Spinal cord (tissue), 10 donors: ENCODE measurements around the gene DNAJC5. TPM values are rescaled to one million over a fixed set of nuclear protein-coding genes. Genes with fewer than 3 reads are reported as not detected.
"Not testable (repeated sequence)": the region's sequence is repeated elsewhere in the genome, so short reads cannot be mapped to it uniquely, and the experiment has no call there.

Experiments
- DNase-seq, 6 donors: peaks; one replicate each; pipeline versions ENCODE4 v3.0.0 to v3.0.0-alpha.2; 2013 to 2015; ENCODE audit warnings: low spot score in 6 of 6, low read depth in 4 of 6
- H3K27ac ChIP-seq: one replicate; pipeline ENCODE4 v1.5.1; 2013; ENCODE audit warnings: low read depth, low read length, control low read depth
- H3K27me3 ChIP-seq: one replicate; pipeline ENCODE4 v1.6.1; 2013; ENCODE audit warnings: low read length; ENCODE audit not compliant: control insufficient read depth, insufficient read depth
- H3K36me3 ChIP-seq: one replicate; pipeline ENCODE4 v1.6.1; 2013; ENCODE audit warnings: low read length; ENCODE audit not compliant: control insufficient read depth, insufficient read depth
- H3K4me1 ChIP-seq: one replicate; pipeline ENCODE4 v1.6.1; 2013; ENCODE audit warnings: low read length; ENCODE audit not compliant: control insufficient read depth, insufficient read depth
- H3K4me3 ChIP-seq: one replicate; pipeline ENCODE4 v1.5.1; 2013; ENCODE audit warnings: low read depth, low read length, control low read depth
- H3K9me3 ChIP-seq: one replicate; pipeline ENCODE4 v1.6.1; 2013; ENCODE audit warnings: low read length; ENCODE audit not compliant: control insufficient read depth, insufficient read depth
- WGBS: methylation state at CpG from one replicate; pipeline ENCODE4 v1.1.5; 2013; ENCODE audit warnings: missing lambda C conversion rate; ENCODE audit not compliant: insufficient coverage; 5-methylcytosine and 5-hydroxymethylcytosine counted together
- polyA plus RNA-seq, 2 donors: library from polyadenylated mRNA; unstranded; fragments of 120-200 nt; gene quantifications; one replicate each; pipeline ENCODE4 v1.2.1, GENCODE V29; 2013; ENCODE audit not compliant: insufficient read length in 2 of 2
- total RNA-seq, 2 donors: library from RNA; depleted of rRNA in 1 of 2; stranded (reverse); fragments of 120-200 nt in 1 of 2; fragments of >200 nt in 1 of 2; gene quantifications; one replicate each; pipeline versions ENCODE4 v1.2.3 to v1.2.4, GENCODE V29; 2013 to 2014
- donor health status: healthy.

Gene DNAJC5
- total and polyA plus RNA-seq, 4 donors: 59.4 to 112 (median 94.8) TPM

DNA sequence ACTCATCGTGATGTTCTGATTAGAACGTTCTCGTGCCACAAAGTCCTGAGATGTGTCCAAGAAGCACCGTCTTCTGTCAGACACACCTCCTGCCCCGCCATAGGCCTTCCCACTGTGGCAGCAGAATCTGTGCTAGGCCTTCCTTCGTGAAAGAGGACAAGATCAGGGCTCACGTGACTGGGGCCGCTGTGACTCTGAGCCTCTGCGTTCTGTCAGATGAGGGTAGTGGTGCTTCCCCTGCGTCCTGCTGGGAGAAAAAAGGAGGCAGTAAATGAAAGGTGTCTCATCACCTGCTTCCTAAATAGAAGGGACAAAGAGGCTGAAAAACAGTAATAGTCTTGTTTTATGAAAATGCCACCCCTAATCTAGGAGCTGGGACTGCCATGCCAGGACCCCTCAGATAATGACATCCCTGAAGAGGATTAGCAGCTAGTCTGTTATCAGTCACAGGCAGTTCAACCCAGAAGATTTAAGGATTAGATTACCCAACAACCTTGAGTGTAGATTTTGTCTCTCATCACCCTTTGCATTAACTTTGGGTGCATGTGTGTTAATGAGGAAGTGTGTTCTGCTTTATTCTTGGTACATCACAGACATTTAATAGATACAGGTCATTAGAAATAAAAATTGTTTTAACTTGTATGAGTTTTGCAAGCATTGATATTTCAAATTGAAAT is 4.1 kb downstream of the DNAJC5 start:
- Histone ChIP-seq H3K4me3 (no peak overlapping the region), H3K36me3 (peaks cover 4% of the 10 kb centered on the region), H3K27me3 (no peaks in the 10 kb centered on the region), H3K9me3 (no peaks in the 10 kb centered on the region), H3K4me1 (peaks cover 29% of the 10 kb centered on the region), H3K27ac (no peak overlapping the region)
- DNase-seq: no peak
- 85% methylated on average over 9 of the region's 10 CpGs for WGBS

DNA sequence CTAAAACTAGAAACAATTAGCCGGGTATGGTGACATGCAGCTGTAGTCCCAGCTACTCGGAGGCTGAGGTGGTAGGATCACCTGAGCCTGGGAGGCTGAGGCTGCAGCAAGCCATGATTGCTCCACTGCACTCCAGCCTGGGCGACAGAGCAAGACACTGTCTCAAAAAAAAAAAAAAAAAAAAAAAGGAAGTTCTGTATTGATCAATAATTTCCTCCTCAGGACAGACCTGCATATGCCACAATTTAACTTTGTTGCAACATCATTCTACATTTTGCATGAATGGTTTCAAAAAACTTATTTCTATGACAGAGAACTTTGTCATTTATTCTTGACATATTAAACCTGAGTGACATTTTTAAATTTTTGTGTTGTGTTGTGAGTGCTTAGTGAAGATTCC is 5.5 kb downstream of the DNAJC5 start:
- Histone ChIP-seq H3K27ac (no peak overlapping the region), H3K4me3 (no peak overlapping the region), H3K4me1 (peaks cover 22% of the 10 kb centered on the region), H3K27me3 (no peaks in the 10 kb centered on the region), H3K9me3 (no peaks in the 10 kb centered on the region), H3K36me3 (peaks cover 4% of the 10 kb centered on the region)
- DNase-seq: no peak
- 94% methylated on average over 2 of the region's 3 CpGs for WGBS

- H3K4me3 ChIP-seq: no peak overlapping the region
These were observed 9.1 kb downstream of the DNAJC5 start for GRCh38 chr20:63903796-63904561.

DNA sequence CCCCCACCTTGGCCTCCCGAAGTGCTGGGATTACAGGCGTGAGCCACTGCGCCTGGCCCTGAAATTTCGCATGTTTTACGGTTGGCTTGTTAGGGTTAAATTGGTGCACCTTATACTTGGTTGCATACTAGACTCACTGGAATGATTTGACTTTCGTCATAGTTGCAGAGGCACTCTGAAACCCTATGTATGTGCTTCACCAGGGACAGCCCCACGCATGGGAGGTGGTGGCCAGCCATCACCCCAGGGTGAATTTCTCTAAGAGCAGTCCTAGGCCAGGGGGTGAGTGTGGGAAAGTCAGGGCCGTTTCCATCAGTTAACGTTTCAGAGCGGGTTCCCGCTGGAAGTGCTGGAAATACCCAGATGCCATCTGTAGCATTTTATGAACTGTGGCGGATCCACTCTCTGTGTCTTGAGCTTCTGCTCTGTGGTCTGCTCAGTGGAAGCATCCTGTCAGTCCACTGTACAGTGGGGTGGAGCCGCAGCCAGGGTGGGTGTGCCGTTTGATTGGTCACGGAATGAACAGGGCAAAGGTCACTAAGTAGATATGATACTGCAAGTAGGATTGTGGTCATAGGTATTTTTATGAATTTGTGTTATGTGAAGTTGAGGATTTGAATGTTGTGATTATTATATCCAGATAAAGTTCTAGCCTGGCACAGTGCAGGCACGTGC is 13.2 kb downstream of the DNAJC5 start:
- H3K27ac ChIP-seq: no peak overlapping the region
- H3K36me3 ChIP-seq: peaks cover 4% of the 10 kb centered on the region
- H3K4me3 ChIP-seq: no peak overlapping the region
- no peaks in the 10 kb centered on the region for H3K27me3 ChIP-seq
- peaks cover 18% of the 10 kb centered on the region for H3K4me1 ChIP-seq
- no peak for DNase-seq
- no peaks in the 10 kb centered on the region for H3K9me3 ChIP-seq
- WGBS: 91% methylated on average over 16 of the region's 16 CpGs

More at GRCh38 chr20:63903796-63904561, 9.1 kb downstream of the DNAJC5 start:
- DNase-seq: no peak
- no peaks in the 10 kb centered on the region for H3K27me3 ChIP-seq
- no peaks in the 10 kb centered on the region for H3K9me3 ChIP-seq
- 89% methylated on average over 7 of the region's 11 CpGs for WGBS
- no peak overlapping the region for H3K27ac ChIP-seq
- H3K4me1 ChIP-seq: peaks cover 4% of the 10 kb centered on the region
- peaks cover 4% of the 10 kb centered on the region for H3K36me3 ChIP-seq

DNA sequence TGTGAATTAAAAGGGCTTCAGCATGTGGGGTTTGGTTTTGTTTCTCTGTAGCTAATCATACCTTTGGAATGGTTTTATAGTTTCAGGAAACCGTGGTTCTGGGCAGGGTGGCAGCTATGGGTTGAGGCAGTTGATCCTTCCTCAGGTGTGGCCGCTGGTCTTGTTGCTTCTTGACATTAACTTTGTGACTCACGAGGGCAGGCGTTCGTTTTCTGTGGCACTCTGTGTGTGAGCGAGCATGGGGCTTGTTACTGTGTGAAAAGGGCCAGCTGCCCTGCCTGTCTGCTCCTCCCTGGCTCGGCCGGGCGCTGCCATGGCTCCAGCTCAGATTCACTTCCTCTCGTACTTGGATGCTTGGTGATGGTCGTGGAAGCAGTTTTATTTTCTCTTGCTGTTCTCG is 16.2 kb downstream of the DNAJC5 start:
- Histone ChIP-seq H3K27me3 (no peaks in the 10 kb centered on the region), H3K4me1 (peaks cover 18% of the 10 kb centered on the region), H3K36me3 (peaks cover 4% of the 10 kb centered on the region), H3K27ac (no peak overlapping the region), H3K9me3 (no peaks in the 10 kb centered on the region), H3K4me3 (no peak overlapping the region)
- 36% methylated on average over 10 of the region's 12 CpGs for WGBS
- peak in 1 of 6 donors; percentile 55 for DNase-seq

DNA sequence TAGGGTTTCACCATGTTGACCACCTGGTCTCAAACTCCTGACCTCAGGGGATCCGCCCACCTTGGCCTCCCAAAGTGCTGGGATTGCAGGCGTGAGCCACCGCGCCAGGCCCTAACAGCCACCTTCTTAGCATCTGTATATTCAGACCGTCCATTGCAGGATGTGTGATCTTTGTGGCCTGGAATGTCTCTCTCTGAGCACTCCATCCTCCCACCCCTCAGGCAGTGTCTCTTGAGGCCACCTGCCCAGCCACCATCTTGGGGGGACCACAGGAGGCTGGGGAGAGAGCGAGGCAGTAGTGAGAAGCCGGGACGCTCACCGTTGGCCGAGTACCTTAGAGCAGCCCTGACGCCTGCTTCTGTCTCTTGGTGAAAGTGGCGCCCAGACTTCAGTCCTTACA is 18.8 kb downstream of the DNAJC5 start:
- 99% methylated on average over 9 of the region's 12 CpGs for WGBS
- Histone ChIP-seq H3K9me3 (no peaks in the 10 kb centered on the region), H3K27ac (no peak overlapping the region), H3K4me3 (no peak overlapping the region), H3K36me3 (peaks cover 10% of the 10 kb centered on the region), H3K4me1 (peaks cover 18% of the 10 kb centered on the region), H3K27me3 (no peaks in the 10 kb centered on the region)
- no peak for DNase-seq

DNA sequence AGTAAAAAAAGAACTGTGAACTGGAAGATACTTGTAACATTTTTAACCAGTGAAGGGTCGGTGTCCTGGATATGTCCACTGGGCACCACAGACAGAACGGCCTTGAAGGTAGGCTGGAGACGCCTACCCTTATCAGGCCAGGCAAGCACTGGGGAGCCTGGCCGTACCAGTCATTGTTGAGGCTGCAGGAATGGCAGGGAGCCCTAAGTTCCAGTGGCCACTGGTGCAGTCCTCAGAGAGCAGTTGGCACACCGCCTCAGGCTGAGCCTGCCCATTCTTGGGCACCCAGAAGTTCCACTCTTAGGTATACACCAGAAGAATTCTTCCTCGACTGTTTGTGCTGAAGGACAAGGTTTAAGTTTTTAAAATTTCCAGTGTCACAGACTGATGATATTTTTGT is 20.5 kb downstream of the DNAJC5 start:
- Histone ChIP-seq H3K36me3 (peaks cover 17% of the 10 kb centered on the region), H3K27me3 (no peaks in the 10 kb centered on the region), H3K27ac (no peak overlapping the region), H3K4me1 (peaks cover 18% of the 10 kb centered on the region), H3K9me3 (no peaks in the 10 kb centered on the region), H3K4me3 (no peak overlapping the region)
- 75% methylated on average over 5 of the region's 6 CpGs for WGBS
- DNase-seq: no peak

DNA sequence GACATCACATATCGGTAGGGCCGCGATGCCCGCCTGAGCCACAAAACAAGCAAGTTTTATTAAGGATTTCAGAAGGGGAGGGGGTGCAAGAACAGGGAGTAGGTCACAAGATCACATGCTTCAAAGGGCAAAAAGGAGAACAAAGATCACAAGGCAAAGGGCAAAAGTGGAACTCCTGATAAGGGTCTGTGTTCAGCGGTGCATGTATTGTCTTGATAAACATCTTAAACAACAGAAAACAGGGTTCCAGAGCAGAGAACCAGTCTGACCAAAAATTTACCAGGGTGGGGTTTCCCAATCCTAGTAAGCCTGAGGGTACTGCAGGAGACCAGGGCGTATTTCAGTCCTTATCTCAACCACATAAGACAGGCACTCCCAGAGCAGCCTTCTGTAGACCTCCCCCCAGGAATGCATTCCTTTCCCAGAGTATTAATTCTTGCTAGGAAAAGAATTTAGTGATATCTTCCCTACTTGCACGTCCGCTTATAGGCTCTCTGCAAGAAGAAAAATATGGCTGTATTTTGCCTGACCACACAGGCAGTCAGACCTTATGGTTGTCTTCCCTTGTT is 21.5 kb downstream of the DNAJC5 start:
- not testable (repeated sequence) for H3K27ac ChIP-seq, H3K9me3 ChIP-seq, DNase-seq, H3K27me3 ChIP-seq, H3K4me3 ChIP-seq
- WGBS: 90% methylated on average over 2 of the region's 8 CpGs
- H3K4me1 ChIP-seq: peaks cover 13% of the 10 kb centered on the region
- H3K36me3 ChIP-seq: peaks cover 17% of the 10 kb centered on the region

- peaks cover 26% of the 10 kb centered on the region for H3K36me3 ChIP-seq
- 79% methylated on average over 11 of the region's 11 CpGs for WGBS
- DNase-seq: no peak
- H3K27me3 ChIP-seq: no peaks in the 10 kb centered on the region
- no peak overlapping the region for H3K4me3 ChIP-seq
- H3K9me3 ChIP-seq: no peaks in the 10 kb centered on the region
- peaks cover 3% of the 10 kb centered on the region for H3K4me1 ChIP-seq
- no peak overlapping the region for H3K27ac ChIP-seq
These were observed 22.9 kb downstream of the DNAJC5 start for GRCh38 chr20:63917811-63918210.
